Right lobe of liver (tissue), 6 donors: ENCODE data around the gene GULP1. TPM values are rescaled to one million over a fixed set of nuclear protein-coding genes. Genes with fewer than 3 reads are reported as not detected.

Experiments
- ATAC-seq, 4 donors: fragments of 200-7000 bp; cut with Tn5 transposase; one replicate each; pipeline ENCODE4 v1.9.1; 2020; ENCODE audit warnings: mild to moderate bottlenecking in 4 of 4, moderate library complexity in 4 of 4
- DNase-seq, 3 donors: peaks; one replicate each; pipeline ENCODE4 v3.0.0-alpha.2; 2020
- H3K27ac ChIP-seq, 3 donors: fragments of 200-600 bp; one replicate each; pipeline ENCODE4 v1.8.0; 2022
- H3K27me3 ChIP-seq, 2 donors: fragments of 200-600 bp; one replicate each; pipeline ENCODE4 v1.8.0; 2022
- H3K36me3 ChIP-seq, 4 donors: fragments of 200-600 bp; sonication (generic) in 1 of 4; one replicate each; pipeline versions ENCODE4 v1.5.1 to v1.8.0; 2017 to 2022; ENCODE audit warnings: control low read depth in 1 of 4
- H3K4me1 ChIP-seq, 4 donors: fragments of 200-600 bp; sonication (generic) in 1 of 4; one replicate each; pipeline versions ENCODE4 v1.5.1 to v1.8.0; 2017 to 2022; ENCODE audit warnings: control low read depth in 1 of 4
- H3K4me3 ChIP-seq, 3 donors: fragments of 200-600 bp; one replicate each; pipeline ENCODE4 v1.8.0; 2022
- H3K9me3 ChIP-seq, 4 donors: fragments of 200-600 bp; sonication (generic) in 1 of 4; one replicate each; pipeline versions ENCODE4 v1.5.1 to v1.8.0; 2017 to 2022; ENCODE audit warnings: control low read depth in 1 of 4
- CTCF ChIP-seq, 4 donors: fragments of 200-600 bp in 3 of 4; fragments of 450-650 bp in 1 of 4; IDR thresholded peaks; one replicate each; pipeline versions ENCODE4 v1.5.1 to v1.8.0; 2016 to 2022; ENCODE audit warnings: antibody characterized with exemption in 4 of 4, mild to moderate bottlenecking in 2 of 4
- POLR2A ChIP-seq: fragments of 450-650 bp; IDR thresholded peaks from one replicate; pipeline ENCODE4 v1.6.1; 2017; ENCODE audit warnings: antibody characterized with exemption, mild to moderate bottlenecking
- WGBS: methylation state at CpG from one replicate; pipeline ENCODE4 v1.1.6; 2018; ENCODE audit warnings: low coverage, low lambda C conversion rate; ENCODE audit not compliant: insufficient coverage; ENCODE audit errors: missing lambda C conversion rate; 5-methylcytosine and 5-hydroxymethylcytosine counted together
- intact Hi-C, 2 donors: fragments of 100-400 bp; cut with DNase I; formaldehyde crosslinking; loops; one replicate each; pipeline versions ENCODE4 v1.11.2 to v1.14.1; 2022
- total RNA-seq, 6 experiments: library from RNA; depleted of rRNA in 2 of 6; stranded (reverse); fragments of >200 nt in 2 of 6; fragmentation: NEBNext Ultra II Directional in 3 of 6; extraction: Animal tissue kit (Norgen Biotek cat#: 25700) in 3 of 6; gene quantifications; one replicate each; pipeline versions ENCODE4 v1.1.0 to v1.2.4, GENCODE V29; 2016 to 2023
- donor health status: DM: no; HTN: yes; CAD: no.
- donor health status: DM: no; HTN: no; CAD: no.
- donor health status: DM: no; HTN: no; CAD: no.
- donor health status: DM: no; HTN: yes; CAD: no.
- donor health status: DM: no; HTN: yes; CAD: no.

Gene GULP1
- total RNA-seq, 6 experiments from 2014 or later = 0.42 to 4.4 (median 0.89) TPM

DNA sequence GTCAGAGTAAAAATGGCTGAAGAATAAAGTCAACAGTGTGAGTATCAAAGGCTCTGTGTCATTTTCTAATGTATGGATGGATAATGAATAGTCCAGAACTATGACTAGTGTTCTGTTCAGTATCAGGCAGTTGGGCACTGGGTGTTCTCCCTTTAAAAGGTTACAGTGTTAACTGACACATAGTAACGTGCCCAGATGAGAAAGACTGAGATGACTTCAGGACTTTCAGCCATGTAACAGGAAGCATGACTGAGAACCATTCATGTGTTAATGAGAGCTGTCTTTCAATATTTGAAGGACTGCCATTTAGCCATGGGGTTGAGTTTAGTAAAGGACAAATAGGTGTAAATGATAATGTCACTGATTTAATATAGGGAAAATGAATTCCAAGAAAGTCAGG is 187.1 kb downstream of the GULP1 start:
- DNase-seq = no peak
- TF ChIP-seq CTCF (IDR thresholded peaks at IDR 0.05) = no peak
- TF ChIP-seq POLR2A = no peak
- Histone ChIP-seq H3K27ac (no peak overlapping the region), H3K27me3 (no peaks in the 10 kb centered on the region), H3K4me1 (no peaks in the 10 kb centered on the region), H3K9me3 (no peaks in the 10 kb centered on the region), H3K36me3 (no peaks in the 10 kb centered on the region), H3K4me3 (no peak overlapping the region)
- ATAC-seq = no peak
- intact Hi-C loops = no loop called here
- 36% methylated on average over 1 of the region's 1 CpG for WGBS

DNA sequence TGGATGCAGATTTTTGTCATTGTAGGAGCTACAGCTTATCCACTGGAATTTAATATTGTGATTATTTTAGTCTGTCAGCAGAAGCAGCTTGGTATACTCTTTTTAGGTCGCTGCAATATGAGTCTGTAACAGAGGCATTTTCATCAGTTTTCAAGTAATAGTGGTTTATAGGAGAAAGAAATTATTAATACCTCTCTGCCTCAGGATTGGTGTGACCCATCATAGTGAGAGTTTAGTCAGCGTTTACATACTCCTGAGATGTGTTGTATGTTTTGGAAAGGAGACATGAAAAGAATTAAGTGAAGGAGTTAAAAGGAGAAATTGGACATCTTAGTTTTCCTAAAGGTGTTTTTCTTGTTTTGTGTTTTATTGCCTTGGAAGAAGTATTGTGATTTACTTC is 189.8 kb downstream of the GULP1 start:
- WGBS = 65% methylated on average over 2 of the region's 2 CpGs
- DNase-seq = no peak
- no peak for ATAC-seq
- intact Hi-C loops = no loop called here
- no peaks in the 10 kb centered on the region for H3K9me3 ChIP-seq
- no peak overlapping the region for H3K27ac ChIP-seq
- no peak overlapping the region for H3K4me3 ChIP-seq
- TF ChIP-seq CTCF (IDR thresholded peaks at IDR 0.05) (no peak), POLR2A (no peak)
- no peaks in the 10 kb centered on the region for H3K27me3 ChIP-seq
- H3K36me3 ChIP-seq = no peaks in the 10 kb centered on the region
- H3K4me1 ChIP-seq = no peaks in the 10 kb centered on the region

DNA sequence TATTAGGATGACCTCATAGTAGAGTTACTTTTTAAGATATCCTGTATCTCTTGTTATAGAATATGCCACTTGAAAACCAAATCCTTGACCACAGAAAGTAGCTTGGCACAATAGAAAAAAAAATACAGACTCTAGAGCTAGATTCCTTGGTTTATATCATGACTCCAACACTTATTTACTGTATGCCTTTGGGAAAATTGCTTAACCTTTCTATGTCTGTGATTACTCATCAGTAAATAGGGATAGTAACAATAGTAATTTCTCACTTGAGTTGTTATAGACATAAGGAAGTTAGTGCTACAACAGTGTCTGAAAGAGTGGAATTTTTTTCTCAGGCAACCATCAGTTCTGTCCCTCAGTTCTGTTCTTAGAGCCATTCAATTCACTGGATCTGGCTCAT is 193.8 kb downstream of the GULP1 start:
- H3K4me1 ChIP-seq = no peaks in the 10 kb centered on the region
- H3K27ac ChIP-seq = no peak overlapping the region
- H3K27me3 ChIP-seq = no peaks in the 10 kb centered on the region
- no peaks in the 10 kb centered on the region for H3K36me3 ChIP-seq
- no peaks in the 10 kb centered on the region for H3K9me3 ChIP-seq
- intact Hi-C loops = no loop called here
- DNase-seq = no peak
- no peak overlapping the region for H3K4me3 ChIP-seq
- TF ChIP-seq POLR2A (no peak), CTCF (IDR thresholded peaks at IDR 0.05) (no peak)
- ATAC-seq = no peak

DNA sequence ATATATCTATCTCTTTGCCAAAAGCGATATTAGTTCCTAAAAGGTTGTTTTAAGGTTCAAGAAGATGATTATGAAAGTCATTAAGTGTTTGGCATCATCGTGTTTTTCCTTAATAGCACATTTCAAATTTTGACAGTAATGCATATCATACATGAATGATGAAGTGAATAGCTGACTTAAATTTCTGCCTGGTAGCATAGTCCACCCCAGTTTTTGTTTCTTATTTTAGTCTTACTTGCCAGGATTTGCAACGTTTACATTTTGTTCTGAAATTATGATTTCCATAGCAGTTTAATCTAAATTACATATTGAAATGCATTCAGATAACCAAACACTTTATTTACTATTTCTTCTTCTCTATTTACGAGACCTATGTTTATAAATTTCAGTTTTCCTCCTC is 201.1 kb downstream of the GULP1 start:
- Histone ChIP-seq H3K27ac (no peak overlapping the region), H3K36me3 (no peaks in the 10 kb centered on the region), H3K9me3 (no peaks in the 10 kb centered on the region), H3K4me3 (no peak overlapping the region), H3K27me3 (no peaks in the 10 kb centered on the region), H3K4me1 (no peaks in the 10 kb centered on the region)
- no peak for ATAC-seq
- no peak for DNase-seq
- intact Hi-C loops = no loop called here
- 50% methylated on average over 4 of the region's 4 CpGs for WGBS
- TF ChIP-seq POLR2A (no peak), CTCF (IDR thresholded peaks at IDR 0.05) (no peak)

DNA sequence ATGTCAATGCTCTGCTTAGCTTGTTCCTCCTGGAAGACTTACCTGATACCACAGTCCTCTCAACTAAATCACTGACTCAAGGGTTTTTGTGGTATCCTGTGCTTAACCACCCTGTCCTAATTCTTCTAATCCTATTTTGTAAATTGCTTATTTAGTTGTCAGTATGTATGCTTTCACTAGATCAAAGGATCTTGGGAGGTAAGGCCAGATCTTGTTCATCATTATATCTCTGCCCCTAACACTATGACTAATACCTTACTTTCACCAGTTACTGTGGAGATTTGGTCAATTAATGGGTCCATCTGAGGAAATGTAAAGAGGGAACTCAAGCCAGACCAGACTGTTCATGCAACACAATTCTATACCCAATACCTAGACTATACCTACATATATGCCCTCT is 203.2 kb downstream of the GULP1 start:
- Histone ChIP-seq H3K27ac (no peak overlapping the region), H3K27me3 (no peaks in the 10 kb centered on the region), H3K4me1 (no peaks in the 10 kb centered on the region), H3K36me3 (no peaks in the 10 kb centered on the region), H3K4me3 (no peak overlapping the region), H3K9me3 (no peaks in the 10 kb centered on the region)
- DNase-seq (no peak), ATAC-seq (no peak)
- intact Hi-C loops = no loop called here
- TF ChIP-seq CTCF (IDR thresholded peaks at IDR 0.05) (no peak), POLR2A (no peak)
